GM11168 (cell line): ENCODE data around the gene FDX2.

ENCODE experiments used
- in situ Hi-C: fragments of 300-500 bp; cut with MboI; formaldehyde crosslinking; loops from one replicate; pipeline ENCODE4 v1.12.0; 2022; ENCODE audit warnings: low sequenced_read_pairs; ENCODE audit not compliant: unreplicated experiment

FDX2 gene

GRCh38 chr19:10262771-10263170 is 53.0 kb downstream of the FDX2 start:
- in situ Hi-C loops = no loop called here

- in situ Hi-C loops = no loop called here
Observed at GRCh38 chr19:10260141-10260584, 55.7 kb downstream of the FDX2 start.
